Prostate gland (tissue), 2 donors: Measurements from ENCODE around the gene CLNK. TPM values are rescaled to one million over a fixed set of nuclear protein-coding genes. Genes with fewer than 3 reads are reported as not detected.

Experiments used
- DNase-seq: peaks from one replicate; pipeline ENCODE4 v3.0.0-alpha.2; 2019; ENCODE audit warnings: low spot score
- H3K27ac ChIP-seq, 2 donors: fragments of 200-600 bp; sonication (generic); 2 replicates each; pipeline ENCODE4 v1.5.1; 2017 to 2019
- H3K27me3 ChIP-seq: fragments of 200-600 bp; sonication (generic); replicated peaks from 2 replicates; pipeline ENCODE4 v1.5.1; 2019; ENCODE audit not compliant: insufficient read depth
- H3K36me3 ChIP-seq, 2 donors: fragments of 200-600 bp; sonication (generic); 1 replicate in 1 of 2; 2 replicates in 1 of 2; pipeline versions ENCODE4 v1.5.1 to v1.8.1; 2017 to 2019
- H3K4me1 ChIP-seq: fragments of 200-600 bp; sonication (generic); replicated peaks from 2 replicates; pipeline ENCODE4 v1.5.1; 2019
- H3K4me3 ChIP-seq, 2 donors: fragments of 200-600 bp; sonication (generic); 2 replicates each; pipeline ENCODE4 v1.5.1; 2017 to 2019
- H3K9me3 ChIP-seq: fragments of 200-600 bp; sonication (generic); 2 replicates; pipeline ENCODE4 v1.5.1; 2017
- CTCF ChIP-seq, 4 experiments: fragments of 200-600 bp in 2 of 4; fragments of 450-650 bp in 2 of 4; sonication (generic) in 2 of 4; IDR thresholded peaks; 1 replicate in 3 of 4; 2 replicates in 1 of 4; pipeline ENCODE4 v1.5.1; 2016 to 2019; ENCODE audit warnings: antibody characterized with exemption in 4 of 4, mild to moderate bottlenecking in 2 of 4, moderate library complexity in 2 of 4
- POLR2A ChIP-seq: fragments of 450-650 bp; IDR thresholded peaks from one replicate; pipeline ENCODE4 v1.6.1; 2016; ENCODE audit warnings: antibody characterized with exemption, mild to moderate bottlenecking
- POLR2AphosphoS5 ChIP-seq: sonication (generic); formaldehyde crosslinking; IDR thresholded peaks from one replicate; pipeline ENCODE4 v1.6.1; 2017; ENCODE audit warnings: antibody characterized with exemption
- WGBS: methylation state at CpG from one replicate; pipeline ENCODE4 v1.1.5; 2018; 5-methylcytosine and 5-hydroxymethylcytosine counted together
- intact Hi-C: fragments of 100-400 bp; cut with DNase I; formaldehyde crosslinking; loops from one replicate; pipeline ENCODE4 v1.14.2; 2022
- total RNA-seq, 2 donors: library from RNA; depleted of rRNA; stranded (reverse); fragments of >200 nt; gene quantifications; one replicate each; pipeline ENCODE4 v1.1.0, GENCODE V29; 2016

The CLNK gene
- total RNA-seq, 2 donors from 2014 or later = not detected

GRCh38 chr4:10584042-10584441, 100.5 kb downstream of the CLNK start:
- H3K4me3 ChIP-seq = no peak overlapping the region
- 7% methylated on average over 2 of the region's 2 CpGs for WGBS
- no peaks in the 10 kb centered on the region for H3K9me3 ChIP-seq
- H3K27ac ChIP-seq = no peak overlapping the region
- intact Hi-C loops = loop anchor here (10.0 kb wide), 1 partner anchor 841 kb away; the partner anchor contains the start of gene HS3ST1
- H3K27me3 ChIP-seq = no peaks in the 10 kb centered on the region
- DNase-seq = no peak
- no peaks in the 10 kb centered on the region for H3K36me3 ChIP-seq
- H3K4me1 ChIP-seq = no peaks in the 10 kb centered on the region
- TF ChIP-seq CTCF (IDR thresholded peaks at IDR 0.05) (no peak), POLR2AphosphoS5 (peak; percentile 20), POLR2A (no peak)

- no peak overlapping the region for H3K27ac ChIP-seq
- DNase-seq = no peak
- 88% methylated on average over 8 of the region's 8 CpGs for WGBS
- H3K36me3 ChIP-seq = no peaks in the 10 kb centered on the region
- no peak overlapping the region for H3K4me3 ChIP-seq
- intact Hi-C loops = loop anchor here (10.0 kb wide), 1 partner anchor 842 kb away; the partner anchor contains the start of gene HS3ST1
- no peak for TF ChIP-seq CTCF (IDR thresholded peaks at IDR 0.05)
- no peak for TF ChIP-seq POLR2A
- no peak for TF ChIP-seq POLR2AphosphoS5
- H3K4me1 ChIP-seq = no peaks in the 10 kb centered on the region
- H3K9me3 ChIP-seq = no peaks in the 10 kb centered on the region
- no peaks in the 10 kb centered on the region for H3K27me3 ChIP-seq
Measured at GRCh38 chr4:10582951-10583350, 101.6 kb downstream of the CLNK start.

DNA sequence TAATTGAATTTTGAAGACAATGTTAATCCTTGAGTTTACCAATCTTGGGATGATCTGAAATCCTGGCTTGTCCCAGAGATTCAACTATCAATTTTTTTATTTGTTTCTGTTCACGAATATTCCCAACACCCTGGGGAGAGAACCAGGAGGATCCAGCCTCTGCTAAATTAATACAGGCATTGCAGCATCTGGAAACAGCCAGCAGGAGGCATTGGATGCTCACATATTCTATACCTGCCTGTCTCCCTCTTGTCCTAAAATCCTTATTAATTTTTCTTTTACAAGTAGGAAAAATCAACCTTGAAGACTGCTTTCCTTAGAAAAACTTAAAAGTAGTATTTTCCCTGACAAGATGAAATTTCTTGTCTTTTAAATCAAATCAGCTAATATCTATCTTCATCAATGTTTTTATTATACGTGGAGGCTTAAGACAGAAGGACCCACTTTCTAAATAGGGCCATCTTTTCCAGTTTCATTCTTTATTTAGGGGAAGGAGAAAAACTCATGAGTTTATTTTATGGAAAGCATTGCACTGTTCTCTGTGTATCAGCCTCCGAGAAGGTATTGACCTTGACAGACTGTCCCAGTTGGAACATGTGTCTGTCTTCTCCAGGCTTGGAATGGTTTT, 102.4 kb downstream of the CLNK start:
- whole genome bisulfite sequencing = 35% methylated on average over 3 of the region's 3 CpGs
- Histone ChIP-seq H3K36me3 (no peaks in the 10 kb centered on the region), H3K4me1 (no peaks in the 10 kb centered on the region), H3K4me3 (no peak overlapping the region), H3K9me3 (no peaks in the 10 kb centered on the region), H3K27me3 (no peaks in the 10 kb centered on the region), H3K27ac (no peak overlapping the region)
- DNase-seq = peak; percentile 48
- intact Hi-C loops = loop anchor here (10.0 kb wide), 1 partner anchor 843 kb away; the partner anchor contains the start of gene HS3ST1
- TF ChIP-seq CTCF (IDR thresholded peaks at IDR 0.05) = peak; percentile 55 to 90 (median 80)
- TF ChIP-seq POLR2A = no peak
- peak; percentile 11 for TF ChIP-seq POLR2AphosphoS5

GRCh38 chr4:10581022-10581421, 103.5 kb downstream of the CLNK start:
- H3K36me3 ChIP-seq = no peaks in the 10 kb centered on the region
- H3K27ac ChIP-seq = no peak overlapping the region
- H3K9me3 ChIP-seq = no peaks in the 10 kb centered on the region
- no peaks in the 10 kb centered on the region for H3K27me3 ChIP-seq
- no peaks in the 10 kb centered on the region for H3K4me1 ChIP-seq
- DNase-seq = no peak
- H3K4me3 ChIP-seq = no peak overlapping the region
- intact Hi-C loops = loop anchor here (10.0 kb wide), 1 partner anchor 844 kb away; the partner anchor contains the start of gene HS3ST1
- WGBS = 94% methylated on average over 3 of the region's 3 CpGs
- TF ChIP-seq POLR2A = no peak
- TF ChIP-seq CTCF (IDR thresholded peaks at IDR 0.05) = no peak

DNA sequence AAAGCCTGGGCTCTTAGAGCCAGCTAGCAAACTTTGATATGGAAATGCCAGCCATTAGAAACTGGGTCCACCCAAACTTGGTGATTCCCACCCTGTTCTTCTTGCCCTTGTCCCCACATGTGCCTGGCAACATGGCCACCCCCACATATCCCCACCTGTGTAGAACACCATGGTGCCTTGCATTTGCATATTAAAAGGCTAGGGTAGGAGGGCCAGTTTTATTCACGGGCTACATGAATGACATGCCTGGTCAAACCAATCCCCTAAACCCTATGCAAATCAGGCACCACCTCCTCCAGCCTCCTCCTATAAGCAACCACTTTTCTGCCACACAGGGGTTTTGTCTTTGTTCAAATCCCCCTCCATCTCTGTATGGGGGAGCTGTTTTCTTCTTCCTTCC, 104.9 kb downstream of the CLNK start:
- TF ChIP-seq POLR2AphosphoS5 (no peak), CTCF (IDR thresholded peaks at IDR 0.05) (no peak), POLR2A (no peak)
- no peaks in the 10 kb centered on the region for H3K36me3 ChIP-seq
- WGBS = 100% methylated on average over 1 of the region's 1 CpG
- no peak overlapping the region for H3K27ac ChIP-seq
- H3K4me1 ChIP-seq = no peaks in the 10 kb centered on the region
- no peaks in the 10 kb centered on the region for H3K27me3 ChIP-seq
- no peak for DNase-seq
- no peaks in the 10 kb centered on the region for H3K9me3 ChIP-seq
- no peak overlapping the region for H3K4me3 ChIP-seq
- intact Hi-C loops = loop anchor here (10.0 kb wide), 1 partner anchor 845 kb away; the partner anchor contains the start of gene HS3ST1
